NB4 (cell line): Measurements from ENCODE around the gene RAB3C.

ENCODE experiments used
- MYC ChIP-seq: IDR thresholded peaks from 2 replicates; pipeline ENCODE4 v1.6.1; 2011; ENCODE audit warnings: low read depth, low read length
- POLR2A ChIP-seq: IDR thresholded peaks from 2 replicates; pipeline ENCODE4 v1.6.1; 2011; ENCODE audit warnings: mild to moderate bottlenecking; ENCODE audit not compliant: insufficient read length; ENCODE audit errors: extremely low read depth

DNA sequence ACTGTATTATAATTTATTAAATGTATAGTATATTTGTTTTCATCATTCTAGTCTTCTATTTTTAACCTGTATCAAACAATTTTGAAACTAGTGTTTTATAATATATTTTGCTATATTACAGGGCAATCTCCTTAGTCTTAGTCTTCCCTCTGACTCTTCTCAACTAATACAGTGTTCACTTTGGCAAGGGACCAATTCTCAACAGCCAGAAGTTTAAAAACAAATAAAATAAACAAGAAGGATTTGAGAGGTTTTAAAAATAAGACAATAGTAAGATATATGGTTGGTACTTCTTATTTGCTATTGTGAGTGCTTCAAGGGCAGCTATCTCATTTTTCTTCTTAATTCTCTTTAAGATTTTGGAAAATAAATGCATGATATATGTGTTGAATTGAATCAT, 167.2 kb downstream of the RAB3C start:
- TF ChIP-seq MYC (no peak), POLR2A (no peak)
